Hematopoietic multipotent progenitor cell treated with erythropoietin and hydrocortisone succinate and interleukin-3 and kit ligand, for 6 days (in vitro differentiated cells): ENCODE measurements around the gene DHCR7.

Source experiments
- DNase-seq: peaks from one replicate; pipeline ENCODE4 v3.0.0-alpha.2; 2015

The DHCR7 gene

DNA sequence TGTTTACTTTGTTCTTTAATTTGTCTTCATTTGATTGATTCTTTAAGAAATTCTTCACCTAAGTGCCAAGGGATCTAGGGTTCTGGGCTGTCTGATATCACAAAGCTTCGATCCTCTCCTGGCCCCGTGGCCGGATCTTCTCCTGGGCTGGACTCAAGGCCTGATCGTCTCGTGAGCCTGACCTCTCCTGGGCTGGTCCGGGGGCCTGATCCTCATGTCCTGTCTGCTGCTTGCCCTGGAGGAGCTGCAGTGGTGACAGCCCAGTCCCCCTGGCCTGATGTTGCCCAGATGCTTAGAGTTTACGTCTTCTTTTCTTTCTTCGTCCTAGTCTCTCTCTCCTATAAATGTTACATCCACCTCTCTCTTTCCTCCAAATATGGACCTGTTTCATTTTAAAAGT is 8.1 kb upstream of the DHCR7 start:
- DNase-seq = no peak

GRCh38 chr11:71454470-71455113 is 6.4 kb upstream of the DHCR7 start:
- no peak for DNase-seq

GRCh38 chr11:71453918-71454304 is 5.7 kb upstream of the DHCR7 start:
- peak; percentile 7 for DNase-seq

- peak; percentile 97 for DNase-seq
Observed at GRCh38 chr11:71453037-71453917, 5.1 kb upstream of the DHCR7 start, which contains the start of gene NADSYN1. Gene NADSYN1, plus strand, starts transcription at chr11:71453203. Its CDS starts 94 bp downstream, at chr11:71453297.

DNA sequence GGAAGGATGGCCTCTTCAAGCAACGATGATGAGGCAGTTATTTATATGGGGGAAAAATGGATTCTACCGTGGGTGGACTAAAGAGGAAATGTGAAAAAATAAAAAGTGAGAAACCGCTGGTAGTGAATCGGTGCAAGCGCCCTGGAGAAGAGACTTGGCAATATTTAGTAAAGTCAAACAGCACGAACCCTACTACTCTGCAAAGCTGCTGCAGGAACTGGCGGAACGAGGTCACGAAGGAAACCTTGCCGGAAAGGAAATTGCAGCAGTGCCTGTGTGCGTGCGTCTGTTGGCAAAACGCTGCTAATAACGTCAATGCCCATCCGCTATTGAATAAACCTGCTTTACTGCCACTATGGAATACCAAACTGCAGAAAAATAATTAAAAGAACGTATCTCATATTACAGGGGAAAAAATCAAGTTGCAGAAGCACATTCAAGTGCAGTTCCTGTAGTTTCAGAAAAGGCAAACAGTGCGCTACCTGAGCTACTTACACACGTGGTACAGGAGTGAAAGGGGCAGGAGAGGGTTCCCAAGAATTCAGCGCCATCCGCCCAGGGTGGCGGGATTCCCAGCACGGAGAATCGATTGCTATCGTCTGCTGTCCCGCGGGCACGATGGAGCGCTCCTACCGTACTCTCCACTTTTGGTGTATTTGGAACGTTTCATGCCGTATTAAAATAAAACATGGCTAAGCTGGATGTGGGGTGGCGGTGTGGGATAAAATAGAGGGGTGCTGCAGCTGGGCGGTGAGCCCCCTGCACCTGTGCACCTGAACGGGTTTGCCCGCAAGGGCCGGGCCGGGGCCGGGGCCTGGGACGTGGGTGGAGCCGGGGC is 4.2 kb upstream of the DHCR7 start:
- DNase-seq = peak; percentile 77

GRCh38 chr11:71451596-71452198 is 3.5 kb upstream of the DHCR7 start:
- peak; percentile 57 for DNase-seq

- DNase-seq = no peak
Observed at GRCh38 chr11:71450939-71451338, 2.7 kb upstream of the DHCR7 start.

DNA sequence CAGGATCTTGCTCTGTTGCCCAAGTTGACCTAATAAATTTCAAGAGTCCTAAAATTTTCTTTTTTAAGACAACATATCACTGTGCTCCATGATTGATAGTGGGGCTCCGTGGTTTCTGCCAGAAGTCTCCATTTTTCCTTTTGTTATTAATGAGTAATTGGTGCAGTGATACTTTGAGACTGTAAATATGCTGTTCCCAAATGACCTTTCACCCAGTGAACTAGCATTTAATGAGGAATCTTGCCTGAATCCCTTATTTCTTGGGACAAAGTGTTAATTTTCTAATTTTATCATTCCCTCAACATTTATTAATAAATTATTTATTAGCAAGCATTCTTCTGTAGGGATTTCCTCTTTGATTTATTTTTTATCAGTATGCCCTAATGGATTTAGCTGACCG is 2.3 kb upstream of the DHCR7 start:
- DNase-seq = no peak

DNA sequence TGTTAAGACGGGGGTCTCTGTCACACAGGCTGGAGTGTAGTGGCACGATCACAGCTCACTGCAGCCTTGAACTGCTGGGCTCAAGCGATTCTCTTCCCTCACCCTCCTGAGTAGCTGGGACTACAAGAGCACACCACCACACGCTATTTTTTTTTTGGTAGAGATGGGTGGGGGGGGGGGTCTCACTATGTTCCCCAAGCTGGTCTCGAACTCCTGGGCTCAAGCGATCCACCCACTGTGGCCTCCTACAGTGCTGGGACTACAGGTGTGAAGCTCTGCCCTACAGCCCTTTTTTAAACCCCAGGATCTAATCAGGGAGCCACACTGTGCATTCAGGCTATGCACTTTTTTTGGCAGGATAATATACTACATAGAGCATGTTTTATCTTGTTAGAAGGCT is 1.4 kb upstream of the DHCR7 start:
- peak; percentile 49 for DNase-seq

GRCh38 chr11:71447791-71448256 is 369 bp downstream of the DHCR7 start:
- DNase-seq = peak; percentile 50

- DNase-seq = peak; percentile 69
Observed at GRCh38 chr11:71446942-71447688, 1.1 kb downstream of the DHCR7 start.

DNA sequence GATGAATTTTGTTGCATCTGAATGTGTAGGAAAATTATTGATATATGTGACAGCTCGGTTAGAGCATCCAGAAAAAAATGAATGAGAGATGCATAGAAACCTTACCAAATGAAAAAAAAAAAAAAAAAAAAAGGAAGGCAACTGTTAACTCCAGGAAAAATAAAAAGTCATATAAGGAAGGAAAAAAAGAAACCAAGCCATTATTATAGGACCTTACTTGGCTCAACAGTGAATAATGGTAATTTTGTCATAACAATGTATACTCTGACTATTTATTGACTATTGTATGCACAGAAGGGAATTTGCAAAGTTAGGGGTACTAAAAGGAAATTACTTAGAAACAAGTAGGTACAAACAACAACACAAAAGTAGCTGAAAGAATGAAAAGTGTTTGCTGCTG is 2.0 kb downstream of the DHCR7 start:
- no peak for DNase-seq

GRCh38 chr11:71444811-71445210 is 3.4 kb downstream of the DHCR7 start:
- no peak for DNase-seq

DNA sequence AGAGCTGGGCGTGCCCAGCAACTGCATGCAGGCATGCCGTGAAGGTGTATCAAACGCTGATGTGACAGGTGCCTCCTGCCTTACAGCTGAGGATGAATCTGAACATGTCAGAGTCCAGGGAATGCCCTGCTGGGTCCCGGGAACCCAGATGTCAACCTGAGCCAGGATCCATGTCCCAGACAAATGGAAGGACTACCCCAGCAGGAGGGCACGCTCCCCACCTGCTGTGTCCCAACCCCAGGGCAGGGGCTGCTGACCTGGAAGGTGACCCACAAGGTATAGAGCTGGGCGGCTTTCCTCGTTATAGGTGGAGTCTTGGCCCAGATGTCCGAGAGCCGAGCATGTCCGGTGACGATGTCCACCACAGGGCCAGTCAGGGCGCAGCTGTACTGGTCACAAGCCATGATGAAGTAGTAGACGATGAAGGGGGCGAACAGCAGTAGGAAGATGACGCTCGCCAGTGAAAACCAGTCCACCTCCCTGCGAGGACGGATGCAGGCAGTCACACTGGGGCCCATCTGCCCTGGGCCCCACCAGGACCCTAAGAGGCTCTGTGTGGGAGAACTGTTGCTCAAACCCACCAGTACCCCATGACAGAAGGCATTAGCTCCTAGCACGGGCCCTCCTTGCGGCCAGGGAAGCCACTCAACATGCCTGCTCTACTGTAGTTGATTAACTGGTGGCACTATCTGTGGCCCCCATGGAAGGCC is 4.3 kb downstream of the DHCR7 start:
- no peak for DNase-seq

- no peak for DNase-seq
Observed at GRCh38 chr11:71442880-71443279, 5.3 kb downstream of the DHCR7 start.

- DNase-seq = no peak
Observed at GRCh38 chr11:71442123-71442522, 6.1 kb downstream of the DHCR7 start.

DNA sequence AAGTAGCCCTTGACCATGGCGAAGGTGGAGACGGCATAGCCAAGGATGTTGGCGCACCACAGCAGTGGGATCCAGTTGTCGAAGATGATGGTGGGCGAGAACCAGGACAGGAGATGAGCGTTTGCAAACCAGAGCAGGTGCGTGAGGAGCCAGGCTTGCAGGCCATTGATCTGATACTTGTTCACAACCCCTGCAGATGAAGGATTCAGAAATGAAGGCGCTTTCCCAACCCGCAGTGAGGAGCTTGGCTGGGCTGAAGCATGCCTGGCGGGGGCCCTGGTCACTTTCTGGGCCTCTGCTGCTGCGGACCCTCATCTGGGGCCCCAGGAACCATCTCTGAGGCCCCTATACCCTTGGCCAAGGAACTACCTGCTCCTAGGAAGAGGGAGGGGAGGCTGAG is 6.9 kb downstream of the DHCR7 start:
- DNase-seq = no peak

DNA sequence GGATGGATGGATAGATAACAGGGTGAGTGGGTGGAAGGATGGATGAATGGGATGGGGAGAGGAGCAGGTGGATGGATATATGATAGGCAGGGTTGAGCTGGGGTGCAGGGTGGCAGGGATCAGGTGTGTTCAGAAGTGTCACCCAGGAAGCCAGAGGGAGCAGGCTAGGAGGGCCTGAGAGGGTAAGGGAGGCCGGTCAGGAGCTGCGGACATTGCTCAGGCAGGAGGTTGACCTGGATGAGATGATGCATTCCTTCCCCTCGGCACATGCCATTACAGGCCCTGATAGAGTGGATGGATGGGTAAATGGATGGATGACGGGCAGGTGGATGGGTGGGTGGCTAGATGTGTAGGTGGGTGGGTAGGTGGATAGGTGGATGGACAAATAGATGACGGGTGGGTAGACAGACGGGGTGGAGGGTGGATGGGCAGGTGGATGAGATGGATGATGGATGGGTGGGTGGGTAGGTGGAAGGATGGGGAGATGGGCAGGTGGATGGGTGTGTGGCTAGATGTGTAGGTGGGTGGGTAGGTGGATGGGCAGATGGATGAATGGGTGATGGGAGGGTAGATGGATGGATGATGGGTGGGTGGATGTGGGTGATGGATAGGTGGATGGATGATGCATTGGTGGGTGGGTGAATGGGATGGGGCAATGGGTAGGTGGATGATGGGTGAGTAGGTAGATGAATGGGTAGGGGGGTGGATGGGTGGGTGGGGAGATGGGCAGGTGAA is 8.0 kb downstream of the DHCR7 start:
- no peak for DNase-seq

DNA sequence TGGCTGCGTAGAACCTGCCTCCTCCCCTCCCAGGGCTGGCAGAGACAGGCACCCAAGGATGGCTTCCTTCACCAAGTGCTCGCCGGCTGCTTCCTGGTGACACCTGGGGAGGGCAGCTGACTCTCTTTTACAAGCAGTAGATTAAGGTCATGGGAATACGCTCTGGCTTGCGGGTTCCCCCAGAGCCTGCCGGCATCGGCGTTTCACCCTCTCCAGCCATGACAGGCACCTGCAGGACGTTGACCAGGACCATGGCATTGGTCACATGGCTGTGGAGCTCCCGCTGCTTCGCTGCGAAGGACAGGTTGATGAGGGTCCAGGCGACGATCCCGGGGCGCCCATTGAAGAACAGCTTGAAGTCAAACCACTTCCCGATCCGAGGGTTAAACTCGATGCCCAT is 9.5 kb downstream of the DHCR7 start:
- no peak for DNase-seq

DNA sequence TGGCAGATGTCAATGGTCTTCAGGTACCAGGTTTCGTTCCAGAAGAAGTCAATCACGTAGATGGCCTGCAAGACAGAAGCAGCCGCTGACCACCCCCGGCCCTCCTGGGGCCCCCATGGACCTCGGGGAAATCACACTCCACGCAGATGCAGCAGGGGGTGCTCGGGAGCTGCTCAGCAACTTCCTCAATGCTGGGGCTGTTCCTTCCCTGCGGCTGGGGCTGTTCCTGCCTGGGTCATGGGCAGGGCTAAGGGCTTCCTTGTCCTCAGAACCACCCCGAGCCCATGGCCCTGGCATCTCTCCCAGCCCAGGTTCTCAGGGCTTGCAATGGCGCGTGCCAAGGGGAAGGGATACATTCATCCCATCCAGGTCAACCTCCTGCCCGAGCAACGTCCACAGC is 10.3 kb downstream of the DHCR7 start:
- DNase-seq = no peak

DNA sequence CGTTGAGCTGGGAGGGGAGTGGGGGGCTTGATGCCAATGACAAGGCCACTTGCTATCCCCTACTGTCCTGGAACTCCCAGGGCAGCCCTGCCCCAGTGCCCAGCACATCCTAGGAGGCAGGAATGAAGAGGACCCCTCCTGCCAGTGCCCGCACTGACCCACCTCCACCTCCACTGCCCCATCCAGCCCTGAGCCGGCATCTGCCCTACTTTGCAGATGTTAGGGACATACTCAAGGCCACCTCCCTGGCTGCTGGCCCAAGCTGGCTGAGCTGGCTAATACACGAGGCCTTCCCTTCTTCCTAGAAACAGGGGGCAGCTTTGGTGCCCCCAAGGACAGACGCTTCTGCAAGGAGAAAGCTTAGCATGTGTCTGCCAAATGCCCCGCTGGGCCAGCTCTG is 10.8 kb downstream of the DHCR7 start:
- no peak for DNase-seq
